HG03066 (cell line): ENCODE measurements around the gene MAN2B2.

ENCODE experiments used
- ATAC-seq: cut with Tn5 transposase; IDR thresholded peaks from one replicate; pipeline ENCODE4 v1.9.1; 2021; ENCODE audit warnings: low read depth; ENCODE audit not compliant: unreplicated experiment

The MAN2B2 gene

DNA sequence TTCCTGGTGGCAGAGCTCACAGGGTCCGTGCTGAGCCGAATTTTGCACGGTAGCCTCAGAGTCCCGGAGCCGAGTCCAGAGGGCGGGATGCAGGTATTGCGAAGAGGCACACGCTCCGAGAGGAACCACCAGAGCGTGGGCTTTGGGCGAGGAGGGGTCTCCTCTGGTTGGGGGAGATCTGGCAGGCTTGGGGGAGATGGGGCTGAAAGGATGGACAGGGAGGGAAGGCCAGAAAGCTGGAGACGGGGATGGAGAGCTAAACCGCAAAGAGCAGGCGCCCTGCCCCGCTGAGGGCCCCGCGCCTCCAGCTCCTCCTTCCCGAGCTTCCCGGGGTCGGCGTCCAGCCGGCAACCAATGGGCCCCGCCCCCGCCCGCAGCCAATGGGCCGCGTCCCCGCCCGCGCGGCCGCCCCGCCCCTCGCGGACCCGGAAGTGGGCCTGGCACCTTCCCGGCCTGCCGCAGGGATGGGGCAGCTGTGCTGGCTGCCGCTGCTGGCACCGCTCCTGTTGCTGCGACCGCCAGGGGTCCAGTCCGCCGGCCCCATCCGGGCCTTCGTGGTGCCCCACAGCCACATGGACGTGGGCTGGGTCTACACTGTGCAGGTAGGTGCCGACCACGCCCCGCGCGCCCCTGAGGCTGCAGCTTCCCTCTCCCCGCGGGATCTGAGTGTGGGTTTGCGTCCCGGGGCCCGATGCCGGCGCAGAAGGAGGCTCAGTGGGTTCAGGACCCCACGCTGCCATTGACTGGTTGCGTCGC lies at the start of gene MAN2B2:
MAN2B2 (plus strand) TSS at position 443 of the 756 bp plus-strand sequence; CDS start at position 465, 22 bp downstream.
- ATAC-seq = peak; percentile 93

DNA sequence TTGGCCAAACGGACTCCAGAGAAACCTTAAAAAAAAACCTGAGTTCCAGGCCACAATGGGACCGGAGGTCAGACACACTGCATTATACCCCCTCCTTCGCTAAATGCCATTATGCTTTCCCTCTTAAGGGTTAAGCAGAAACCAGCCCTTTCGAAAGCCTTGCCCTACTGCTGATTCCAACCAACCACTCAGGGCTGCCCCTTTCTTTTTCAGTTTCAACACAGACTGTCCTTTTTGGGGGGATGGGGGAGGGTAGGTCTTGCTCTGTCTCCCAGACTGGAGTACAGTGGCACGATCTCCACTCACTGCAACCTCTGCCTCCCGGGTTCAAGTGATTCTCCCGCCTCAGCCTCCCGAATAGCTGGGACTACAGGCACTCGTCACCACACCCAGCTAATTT lies 49.5 kb upstream of the MAN2B2 start:
- no peak for ATAC-seq

DNA sequence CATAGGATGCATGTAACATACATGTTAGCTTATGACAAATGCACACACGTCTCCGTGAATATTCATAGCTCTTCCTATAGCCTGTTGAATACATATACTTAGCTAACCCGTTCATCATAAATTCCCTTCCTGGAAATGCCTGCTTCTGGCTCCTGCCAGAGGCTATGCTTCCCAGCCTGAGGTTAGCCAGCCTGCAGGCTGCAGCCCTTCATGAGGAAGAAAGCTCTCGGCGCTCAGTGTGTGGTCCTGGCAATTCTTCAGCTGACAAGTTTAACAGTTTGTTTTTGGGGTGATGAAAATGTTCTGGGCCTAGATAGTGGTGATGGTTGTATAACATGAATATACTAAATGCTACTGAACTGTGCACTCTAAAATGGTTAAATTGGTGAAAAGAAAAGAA lies 48.8 kb upstream of the MAN2B2 start:
- ATAC-seq = no peak

DNA sequence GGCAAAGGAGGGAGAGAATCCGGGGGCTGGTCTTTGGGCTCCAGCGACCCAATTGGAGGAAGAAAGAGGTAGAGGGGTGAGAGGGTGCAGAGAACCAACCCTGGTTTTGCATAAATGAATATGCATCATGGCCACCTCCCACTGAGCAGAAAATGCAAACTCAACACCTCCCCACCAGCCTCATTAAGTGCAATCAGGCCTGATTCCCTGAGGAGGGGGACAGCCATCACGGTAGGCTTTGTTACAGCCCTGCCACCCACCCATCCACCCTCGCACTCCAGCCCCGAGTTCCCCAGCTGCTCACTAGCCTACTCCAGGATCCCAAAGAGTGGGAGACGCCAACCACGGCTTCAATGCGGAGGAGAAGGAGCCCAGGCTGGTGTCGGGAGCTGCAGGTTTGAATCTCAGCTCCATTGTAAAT lies 48.3 kb upstream of the MAN2B2 start:
- ATAC-seq = no peak

DNA sequence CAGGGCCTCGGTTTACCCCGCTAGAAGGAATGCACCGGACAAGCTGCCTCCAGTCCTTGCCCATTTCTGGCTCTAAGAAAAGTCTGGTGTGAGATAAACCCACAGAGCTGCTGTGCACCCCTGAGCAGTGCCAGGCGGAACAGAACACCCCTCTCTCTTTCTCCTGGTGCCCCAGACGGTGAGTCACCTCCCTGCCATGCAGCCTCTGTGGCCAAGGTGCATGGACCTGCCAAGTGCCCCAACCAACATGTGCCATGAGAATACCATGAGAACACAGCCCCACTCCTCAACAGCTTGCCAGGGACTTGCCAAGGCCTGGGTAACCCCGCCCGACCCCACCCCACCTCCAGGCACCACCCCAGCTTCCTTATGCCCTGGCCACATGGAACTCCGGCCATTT lies 47.7 kb upstream of the MAN2B2 start:
- no peak for ATAC-seq

DNA sequence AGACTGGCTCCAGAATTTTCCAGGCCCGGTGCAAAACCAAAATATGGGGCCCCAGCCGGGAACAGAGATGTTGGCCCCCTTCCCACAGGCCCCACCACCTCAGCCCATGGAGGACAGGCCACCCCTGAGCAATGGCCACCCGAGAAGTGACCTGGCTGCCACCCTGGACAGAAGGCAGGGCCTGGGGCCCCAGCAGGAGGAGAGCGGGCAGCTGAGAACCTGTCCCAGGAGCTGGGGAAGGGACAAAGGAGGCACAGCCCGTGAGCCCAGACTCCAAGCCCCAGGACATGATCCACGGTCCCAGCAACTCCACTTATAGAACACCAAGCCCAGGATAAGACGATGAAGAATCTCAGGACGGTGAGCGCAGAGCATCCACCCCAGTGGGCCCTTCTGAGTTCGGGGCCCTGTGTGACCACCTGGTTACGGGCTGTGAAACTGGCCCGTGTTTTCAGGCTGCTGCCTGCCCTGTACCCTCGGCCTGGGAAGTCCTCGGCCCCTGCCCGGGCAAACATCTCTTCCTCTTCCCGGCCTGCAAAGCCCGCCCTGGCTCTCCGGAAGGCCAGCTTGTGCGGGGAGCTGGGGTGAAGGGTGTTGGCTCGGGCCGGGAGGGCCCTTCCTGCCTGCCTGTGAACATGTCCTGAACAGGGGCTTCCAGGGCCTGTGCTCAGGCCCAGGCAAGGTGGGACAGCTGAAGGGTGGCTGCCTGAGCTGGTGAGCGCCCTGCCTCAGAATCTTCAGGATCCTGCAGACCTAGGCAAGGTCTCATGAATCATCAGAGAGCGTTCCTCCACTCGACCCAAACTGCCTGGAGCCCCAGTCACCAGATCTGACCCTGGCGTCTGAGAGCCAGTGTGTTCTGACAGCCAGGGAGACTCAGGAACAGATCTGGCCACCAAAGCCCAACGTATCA lies 47.0 kb upstream of the MAN2B2 start:
- ATAC-seq = no peak

DNA sequence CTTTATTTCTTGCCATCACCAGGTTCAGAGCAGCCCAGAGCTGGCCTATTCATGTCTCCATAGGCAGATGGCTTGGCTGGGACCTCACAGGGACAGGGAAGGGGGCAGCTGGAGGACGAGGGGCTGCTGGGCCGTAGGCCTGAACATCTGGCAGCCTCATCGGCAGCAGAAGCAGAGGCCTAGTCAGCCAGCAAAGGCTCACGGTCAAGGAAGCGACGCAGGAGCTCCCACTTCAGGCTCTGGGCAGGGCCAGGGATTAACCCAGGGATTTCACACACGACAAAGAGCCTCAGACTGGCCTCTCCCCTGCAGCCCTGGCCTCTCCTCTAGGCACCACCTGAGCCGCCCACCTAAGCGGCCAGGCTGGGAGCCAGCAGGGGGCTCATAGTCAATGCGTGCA lies 46.0 kb upstream of the MAN2B2 start:
- no peak for ATAC-seq

DNA sequence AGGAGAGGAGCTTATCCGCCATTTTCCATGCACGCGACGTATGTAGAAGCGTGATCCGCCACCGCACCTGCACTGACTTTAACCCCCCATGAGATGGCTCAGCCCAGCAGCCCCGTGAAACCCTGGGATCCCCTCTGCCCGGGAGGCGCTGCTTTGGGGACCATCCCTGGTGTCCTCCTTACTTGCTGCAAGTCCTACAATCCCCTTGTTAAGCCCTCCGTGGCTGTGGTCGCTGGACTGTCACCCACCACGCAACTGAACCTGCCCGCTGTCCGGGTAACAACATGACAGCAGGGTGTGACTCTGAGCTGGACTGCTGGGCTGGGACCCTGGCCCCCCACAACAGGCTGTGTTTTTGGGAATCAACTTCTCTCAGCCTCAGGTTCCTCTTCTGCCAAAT lies 44.7 kb upstream of the MAN2B2 start:
- ATAC-seq = no peak

DNA sequence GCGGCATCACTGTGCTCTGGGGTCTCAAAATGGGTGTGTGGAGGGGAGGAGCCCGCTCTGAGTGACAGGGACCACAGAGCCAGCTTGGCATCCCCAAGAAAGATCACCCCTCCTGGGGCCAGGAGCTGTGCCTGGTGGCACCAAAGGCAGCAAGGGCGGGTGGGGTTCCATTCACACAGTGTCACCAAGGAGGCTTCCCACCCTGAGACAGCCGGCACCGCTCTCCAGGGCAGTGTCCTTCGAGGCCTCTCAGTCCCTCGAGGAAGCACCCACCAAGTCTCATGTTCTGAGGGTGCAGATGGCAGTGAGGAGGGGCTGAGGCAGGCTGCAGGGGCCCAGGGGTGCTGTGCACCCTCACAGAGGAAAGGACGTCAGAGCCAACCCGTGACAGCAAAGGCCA lies 44.0 kb upstream of the MAN2B2 start:
- ATAC-seq = no peak

DNA sequence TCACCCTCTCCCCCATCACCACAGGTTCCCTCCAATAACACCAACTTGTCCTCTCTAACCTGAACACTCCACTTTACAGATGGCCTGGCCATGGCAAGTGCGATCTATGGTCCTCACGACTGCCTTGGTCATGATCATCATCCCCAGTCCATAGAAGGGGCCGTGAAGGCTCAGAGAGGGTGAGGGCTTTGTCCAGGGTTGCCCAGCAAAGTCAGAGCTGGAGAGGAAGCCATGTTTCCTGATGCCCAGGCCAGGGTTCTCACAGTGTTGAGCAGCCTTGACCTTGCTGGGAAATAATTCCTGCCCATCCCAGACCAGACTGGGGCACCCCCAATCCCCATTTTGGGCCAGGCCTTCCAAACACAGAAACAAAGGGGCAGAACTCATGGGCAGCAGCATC lies 42.9 kb upstream of the MAN2B2 start:
- no peak for ATAC-seq

DNA sequence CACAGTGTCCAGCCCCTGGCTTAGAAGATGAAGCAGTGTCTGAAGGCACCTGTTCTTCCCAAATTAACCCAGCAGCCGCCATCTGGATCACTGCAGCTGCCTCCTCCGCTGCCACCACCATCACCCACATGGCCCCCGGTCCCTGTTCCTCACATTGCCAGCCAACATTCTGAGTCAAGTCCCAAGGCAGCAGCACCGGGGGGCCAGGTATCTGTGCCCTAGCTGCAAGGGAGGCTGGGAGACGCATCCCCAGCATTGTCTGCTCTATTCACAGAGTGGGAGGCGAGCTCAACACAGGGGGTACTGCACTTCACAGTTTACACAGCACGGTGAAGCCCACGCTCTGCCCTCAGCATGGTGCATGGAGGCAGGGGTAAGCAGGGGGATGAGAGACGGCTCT lies 42.3 kb upstream of the MAN2B2 start:
- no peak for ATAC-seq

DNA sequence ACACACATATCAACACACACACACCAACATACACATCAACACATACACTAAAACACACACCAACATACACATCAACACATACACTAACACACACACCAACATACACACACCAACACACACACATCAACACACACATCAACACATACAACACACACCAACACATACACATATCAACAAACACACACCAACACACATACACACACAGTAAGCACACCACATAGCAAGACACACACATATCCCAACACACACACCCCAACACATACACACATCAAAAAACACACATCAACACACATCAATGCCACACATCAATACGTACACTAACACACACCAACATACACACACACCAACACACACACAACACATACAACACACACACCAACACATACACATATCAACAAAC lies 40.9 kb upstream of the MAN2B2 start:
- no peak for ATAC-seq

DNA sequence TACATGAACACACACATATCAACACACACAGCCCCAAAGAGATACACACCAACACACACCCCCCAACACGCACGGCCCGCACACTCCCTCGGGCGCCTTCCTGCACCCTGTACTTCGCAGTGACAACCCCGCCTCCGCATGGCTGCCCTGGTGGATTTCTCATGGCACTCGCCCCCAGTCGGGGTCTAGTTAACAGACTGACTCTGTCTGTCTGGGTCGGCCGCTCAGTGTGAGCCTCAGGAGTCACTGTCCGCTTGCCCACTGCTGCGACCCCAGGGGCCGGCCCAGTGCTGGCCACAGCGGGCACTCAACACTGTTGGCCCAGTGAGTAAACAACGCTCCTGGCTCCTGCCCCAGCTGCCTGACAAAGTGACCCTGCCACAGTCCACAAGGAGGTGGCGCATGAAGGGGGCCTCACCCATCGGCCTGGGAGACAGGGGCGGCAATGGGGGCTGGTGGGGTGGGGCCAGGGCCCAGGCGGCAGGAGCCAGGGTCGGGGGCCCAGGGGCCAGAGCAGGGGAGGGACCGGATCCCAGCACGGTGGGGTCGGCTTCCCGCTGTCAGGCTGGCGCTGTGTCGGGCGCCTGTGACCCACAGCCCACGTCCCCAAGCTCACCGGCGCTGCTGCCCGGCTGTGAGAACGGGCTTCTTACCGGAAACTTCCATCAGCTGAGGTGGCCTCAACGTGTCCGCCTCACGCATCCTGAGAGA lies 40.2 kb upstream of the MAN2B2 start:
- no peak for ATAC-seq

DNA sequence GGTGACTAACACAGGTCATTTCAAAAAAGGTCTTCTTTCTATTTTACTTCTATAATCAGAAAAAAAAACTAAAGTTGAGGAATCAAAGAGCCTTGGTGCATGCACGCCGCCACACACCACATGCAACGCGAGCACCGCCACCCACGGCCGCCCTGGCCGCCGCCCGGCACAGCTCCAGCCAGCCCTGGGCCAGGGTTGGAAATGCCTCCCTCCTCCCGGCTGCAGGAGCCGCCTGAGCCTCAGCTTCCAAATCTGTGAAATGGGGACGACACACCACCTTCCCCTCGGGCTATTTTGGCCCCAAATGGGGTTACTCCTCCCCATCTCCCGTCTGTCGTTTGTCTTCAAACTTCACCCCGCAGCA lies 39.7 kb upstream of the MAN2B2 start:
- no peak for ATAC-seq

DNA sequence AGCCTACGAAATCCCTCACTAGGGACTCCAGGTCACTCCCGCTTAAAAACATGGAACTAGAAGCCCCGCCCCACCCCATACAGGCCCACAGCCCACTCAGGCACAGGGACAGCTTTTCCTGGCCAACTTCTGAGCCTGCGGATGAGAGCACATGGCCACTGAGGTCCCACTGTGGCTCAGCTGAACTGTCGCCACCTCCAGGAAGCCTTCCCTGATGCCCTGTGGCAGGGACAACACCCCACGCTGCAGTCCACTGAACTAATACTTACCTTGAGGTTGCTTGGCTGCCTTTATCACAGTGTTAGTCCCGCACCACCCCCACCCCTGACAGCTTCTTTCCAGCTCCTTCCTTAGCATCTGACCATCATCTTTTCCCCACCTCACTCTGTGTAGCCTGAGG lies 39.3 kb upstream of the MAN2B2 start:
- ATAC-seq = no peak

DNA sequence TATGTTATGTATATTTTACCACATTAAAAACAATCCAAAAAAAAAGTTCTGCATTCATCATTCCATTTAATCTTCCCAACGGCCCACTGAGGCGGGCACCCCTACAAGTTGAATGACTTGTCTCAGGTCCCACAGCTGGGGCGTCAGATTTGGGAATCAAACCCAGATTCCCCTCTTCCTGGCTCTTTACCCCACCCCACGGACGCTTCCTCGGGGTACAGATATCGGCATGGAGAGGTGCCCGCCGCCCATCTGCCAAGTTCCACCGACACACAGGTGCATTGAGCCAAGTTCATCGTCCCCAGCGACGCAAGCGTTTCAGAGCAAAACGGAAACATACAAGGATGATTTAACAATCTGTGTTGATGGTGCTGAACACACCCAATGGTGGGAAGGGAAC lies 36.9 kb upstream of the MAN2B2 start:
- no peak for ATAC-seq

DNA sequence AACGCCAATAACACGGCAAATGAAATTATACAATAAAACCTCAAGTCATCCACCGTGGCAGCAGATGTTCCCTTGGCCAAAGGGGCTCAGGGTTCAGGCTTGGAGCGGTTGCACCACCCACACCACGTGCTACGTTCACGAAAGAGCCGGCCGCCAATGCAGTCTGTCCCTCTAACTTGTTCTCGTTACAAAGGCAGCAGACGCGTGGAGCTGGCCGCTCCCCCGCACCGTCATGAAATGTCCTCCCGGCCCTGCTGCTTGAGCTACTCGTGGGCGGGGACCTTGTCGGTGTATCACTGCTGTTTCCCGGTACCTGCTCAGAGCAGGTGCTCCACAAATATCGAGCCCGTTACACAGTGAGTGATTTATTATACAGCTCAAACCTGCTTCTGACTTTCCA lies 36.4 kb upstream of the MAN2B2 start:
- no peak for ATAC-seq

DNA sequence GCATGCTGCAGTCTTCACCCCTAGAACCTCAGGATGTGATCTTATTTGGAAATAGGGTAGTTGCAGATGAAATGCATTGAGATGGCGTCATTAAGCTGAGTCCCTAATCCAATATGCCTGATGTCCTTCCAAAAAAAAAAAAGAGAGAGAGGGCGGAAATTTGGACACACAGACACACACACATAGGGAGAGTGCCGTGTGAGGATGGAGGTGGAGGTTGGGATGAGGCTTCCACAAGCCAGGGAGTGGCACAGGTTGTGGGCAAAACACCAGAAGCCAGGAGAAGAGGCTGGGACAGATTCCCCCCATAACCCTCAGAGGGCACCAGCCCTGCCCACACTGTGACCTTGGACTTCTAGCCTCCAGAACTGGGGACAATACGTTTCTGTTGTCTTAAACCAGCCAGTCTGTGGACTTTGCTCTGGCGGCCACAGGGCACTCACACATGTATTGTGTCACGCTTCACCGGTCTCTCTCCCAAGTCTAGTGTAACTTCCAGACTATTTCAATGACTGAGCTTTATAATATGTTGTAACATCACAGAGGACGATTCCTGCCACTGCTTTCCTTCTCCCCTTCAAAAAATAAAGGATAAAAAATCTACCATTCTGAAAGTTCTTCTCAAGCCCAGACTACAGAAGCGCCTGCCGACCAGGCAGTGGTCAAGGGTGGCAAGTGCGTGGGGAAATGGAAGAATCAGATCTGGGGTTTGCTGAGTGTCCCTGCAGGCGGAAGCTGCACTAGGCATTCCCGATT lies 35.8 kb upstream of the MAN2B2 start:
- no peak for ATAC-seq

DNA sequence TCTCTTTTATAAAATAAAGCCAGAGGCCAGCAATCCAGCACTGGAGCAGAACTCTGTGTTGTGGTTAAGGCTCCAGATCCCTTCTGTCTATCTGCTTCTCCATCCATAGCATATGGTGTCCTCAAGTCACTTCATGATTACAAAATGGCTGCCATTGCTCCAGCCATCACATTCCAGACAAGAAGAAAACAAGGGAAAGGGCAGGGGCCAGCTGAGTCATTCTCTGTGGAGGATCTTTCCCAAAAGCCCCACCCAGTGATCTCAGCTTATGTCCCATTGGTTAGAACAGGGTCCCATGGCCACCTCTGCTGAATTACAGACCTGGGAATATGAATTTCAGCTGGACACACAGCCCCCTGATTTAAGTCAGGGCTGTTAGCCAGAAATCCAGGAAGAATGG lies 34.1 kb upstream of the MAN2B2 start:
- no peak for ATAC-seq

DNA sequence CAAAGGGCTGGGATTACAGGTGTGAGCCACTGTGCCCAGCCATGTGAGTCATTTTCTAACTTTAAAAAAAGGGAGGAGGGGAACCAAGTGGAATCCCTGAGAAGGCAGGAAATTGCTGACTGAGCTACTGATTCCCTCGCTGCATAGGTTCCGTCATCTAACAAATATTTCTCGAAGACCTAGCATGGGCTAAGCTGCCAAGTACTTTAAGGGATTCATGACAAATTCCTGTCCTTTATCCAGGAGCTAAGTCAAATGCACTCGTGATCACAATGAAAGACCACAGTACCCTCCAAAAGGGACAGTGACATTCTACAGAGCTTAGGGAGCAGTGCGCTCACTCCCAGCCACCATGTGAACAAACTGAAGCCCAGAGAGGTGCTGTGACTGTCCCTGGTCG lies 33.2 kb upstream of the MAN2B2 start:
- no peak for ATAC-seq

DNA sequence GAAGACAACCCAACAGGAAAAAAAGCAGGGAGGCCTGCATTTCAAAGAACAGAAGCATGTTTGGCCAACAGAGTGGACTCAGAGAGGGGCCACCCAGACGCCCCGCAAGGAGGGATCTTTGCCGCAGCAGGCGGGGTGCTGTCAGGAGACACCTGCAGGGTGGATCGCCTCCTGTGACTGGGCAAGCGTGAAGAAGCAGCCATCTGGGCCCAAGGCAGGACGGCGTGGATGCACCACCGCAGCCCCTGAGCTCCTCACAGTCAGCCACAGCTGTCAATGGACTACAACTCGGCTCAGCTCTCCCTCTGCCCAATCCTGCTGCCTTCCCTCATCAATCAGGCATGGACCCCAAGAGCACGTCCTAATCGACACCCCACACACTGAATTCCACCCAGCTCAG lies 32.0 kb upstream of the MAN2B2 start:
- no peak for ATAC-seq
